Heart left ventricle (tissue), 16 donors: ENCODE measurements around the gene FAT3. TPM values are rescaled to one million over a fixed set of nuclear protein-coding genes. Genes with fewer than 3 reads are reported as not detected.

Experiments
- ATAC-seq, 4 donors: fragments of 200-7000 bp; cut with Tn5 transposase; one replicate each; pipeline ENCODE4 v1.9.1; 2020 to 2022; ENCODE audit warnings: moderate library complexity in 4 of 4, mild to moderate bottlenecking in 3 of 4, moderate number of reproducible peaks in 1 of 4
- DNase-seq, 5 donors: peaks; one replicate each; pipeline ENCODE4 v3.0.0-alpha.2; 2020
- H3K27ac ChIP-seq, 12 donors: fragments of 200-600 bp; sonication (generic) in 4 of 12; one replicate each; pipeline versions ENCODE4 v1.5.0 to v1.8.0; 2016 to 2022; ENCODE audit warnings: mild to moderate bottlenecking in 2 of 12
- H3K27me3 ChIP-seq, 9 donors: fragments of 200-600 bp; sonication (generic) in 2 of 9; one replicate each; pipeline versions ENCODE4 v1.5.1 to v1.8.0; 2016 to 2022; ENCODE audit warnings: mild to moderate bottlenecking in 3 of 9
- H3K36me3 ChIP-seq, 9 donors: fragments of 200-600 bp; sonication (generic) in 2 of 9; one replicate each; pipeline versions ENCODE4 v1.5.0 to v1.8.0; 2018 to 2022; ENCODE audit warnings: mild to moderate bottlenecking in 2 of 9
- H3K4me1 ChIP-seq, 12 donors: fragments of 200-600 bp; sonication (generic) in 4 of 12; one replicate each; pipeline versions ENCODE4 v1.5.0 to v1.8.0; 2016 to 2022; ENCODE audit warnings: mild to moderate bottlenecking in 3 of 12
- H3K4me3 ChIP-seq, 12 donors: fragments of 200-600 bp; sonication (generic) in 4 of 12; one replicate each; pipeline versions ENCODE4 v1.5.0 to v1.8.0; 2017 to 2022; ENCODE audit warnings: mild to moderate bottlenecking in 9 of 12, moderate library complexity in 4 of 12
- H3K9me3 ChIP-seq, 12 donors: fragments of 200-600 bp; sonication (generic) in 4 of 12; one replicate each; pipeline versions ENCODE4 v1.5.0 to v1.8.0; 2016 to 2022; ENCODE audit warnings: mild to moderate bottlenecking in 1 of 12
- POLR2A ChIP-seq, 2 donors: fragments of 450-650 bp; IDR thresholded peaks; one replicate each; pipeline ENCODE4 v1.6.1; 2017; ENCODE audit warnings: antibody characterized with exemption in 2 of 2, mild to moderate bottlenecking in 2 of 2, moderate library complexity in 2 of 2
- WGBS, 4 donors: extraction: QIAGEN DNeasy Blood & Tissue Kit in 2 of 4; methylation state at CpG; one replicate each; pipeline versions ENCODE4 v1.1.5 to v1.1.7; 2013 to 2018; 5-methylcytosine and 5-hydroxymethylcytosine counted together
- intact Hi-C, 10 donors: fragments of 100-400 bp; cut with DNase I; formaldehyde crosslinking; loops; one replicate each; pipeline versions ENCODE4 v1.11.1 to v1.14.2; 2022
- polyA plus RNA-seq, 2 donors: library from polyadenylated mRNA; stranded (reverse); fragments of 200-250 nt; gene quantifications; one replicate each; pipeline ENCODE4 v1.2.3, GENCODE V29; 2013
- total RNA-seq, 9 donors: library from RNA; depleted of rRNA in 2 of 9; stranded (reverse); fragments of >200 nt in 2 of 9; fragmentation: NEBNext Ultra II Directional in 3 of 9; extraction: Animal tissue kit (Norgen Biotek cat#: 25700) in 3 of 9; gene quantifications; one replicate each; pipeline versions ENCODE4 v1.1.0 to v1.2.4, GENCODE V29; 2016 to 2023
- TF ChIP-seq, protein P1 (sequence below), 12 donors: fragments of 200-600 bp; sonication (generic) in 4 of 12; IDR thresholded peaks; one replicate each; pipeline versions ENCODE4 v1.5.0 to v1.8.0; 2018 to 2022; ENCODE audit warnings: antibody characterized with exemption in 12 of 12, mild to moderate bottlenecking in 5 of 12
- donor health status: ischemic (EF 13 %, LVEDD 7.1; RV severe dilation, severe dysfunction).
- donor health status: healthy with polysubstance abuse.
- donor health status: DM: no; HTN: yes; CAD: no.
- donor health status: DM: no; HTN: no; CAD: no.
- donor health status: ischemic (EF 25% LVEDD 6.9; RV normal size, moderate dysfunction).
- donor health status: ischemic (EF 25% LVEDD 5.7; RV mildly dilated, moderate dysfunction).
- donor health status: healthy.
- donor health status: DM: yes; HTN: yes; CAD: no.
- donor health status: ischemic (EF 35%, LVEDD 5.7; RV mildly dilated, moderate dysfunction).
- donor health status: nonischemic (EF 11% LVEDD 7.7; RV severe dilation, severe dysfunction).
- donor health status: DM: yes; HTN: yes; CAD: no.
- donor health status: PGD.
- donor health status: ischemic (EF 29% LVEDD 5.4; RV normal size, mild dysfunction).
- donor health status: nonischemic (EF 23%, LVEDD 6.1; RV moderate dilation, normal function).

The FAT3 gene
- total and polyA plus RNA-seq, 11 donors, result under 0.01 to 2.2 (median 0.11) TPM; not detected in 1

GRCh38 chr11:92216789-92217188 lies 7.8 kb upstream of the FAT3 start:
- Histone ChIP-seq H3K4me3 (no peak overlapping the region), H3K27ac (no peak overlapping the region), H3K9me3 (no peaks in the 10 kb centered on the region), H3K27me3 (peaks cover 0 to 31% (median 11%) of the 10 kb centered on the region in 9 donors), H3K36me3 (no peaks in the 10 kb centered on the region), H3K4me1 (no peaks in the 10 kb centered on the region)
- intact Hi-C loops, result no loop called here
- ATAC-seq (no peak), DNase-seq (no peak)
- TF ChIP-seq, protein P1, sequence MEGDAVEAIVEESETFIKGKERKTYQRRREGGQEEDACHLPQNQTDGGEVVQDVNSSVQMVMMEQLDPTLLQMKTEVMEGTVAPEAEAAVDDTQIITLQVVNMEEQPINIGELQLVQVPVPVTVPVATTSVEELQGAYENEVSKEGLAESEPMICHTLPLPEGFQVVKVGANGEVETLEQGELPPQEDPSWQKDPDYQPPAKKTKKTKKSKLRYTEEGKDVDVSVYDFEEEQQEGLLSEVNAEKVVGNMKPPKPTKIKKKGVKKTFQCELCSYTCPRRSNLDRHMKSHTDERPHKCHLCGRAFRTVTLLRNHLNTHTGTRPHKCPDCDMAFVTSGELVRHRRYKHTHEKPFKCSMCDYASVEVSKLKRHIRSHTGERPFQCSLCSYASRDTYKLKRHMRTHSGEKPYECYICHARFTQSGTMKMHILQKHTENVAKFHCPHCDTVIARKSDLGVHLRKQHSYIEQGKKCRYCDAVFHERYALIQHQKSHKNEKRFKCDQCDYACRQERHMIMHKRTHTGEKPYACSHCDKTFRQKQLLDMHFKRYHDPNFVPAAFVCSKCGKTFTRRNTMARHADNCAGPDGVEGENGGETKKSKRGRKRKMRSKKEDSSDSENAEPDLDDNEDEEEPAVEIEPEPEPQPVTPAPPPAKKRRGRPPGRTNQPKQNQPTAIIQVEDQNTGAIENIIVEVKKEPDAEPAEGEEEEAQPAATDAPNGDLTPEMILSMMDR (IDR thresholded peaks at IDR 0.05), result no peak
- no peak for TF ChIP-seq POLR2A (IDR thresholded peaks at IDR 0.05)
- WGBS, 4 donors, result 64 to 77% (median 71%) methylated on average over 3 of the region's 3 CpGs

DNA sequence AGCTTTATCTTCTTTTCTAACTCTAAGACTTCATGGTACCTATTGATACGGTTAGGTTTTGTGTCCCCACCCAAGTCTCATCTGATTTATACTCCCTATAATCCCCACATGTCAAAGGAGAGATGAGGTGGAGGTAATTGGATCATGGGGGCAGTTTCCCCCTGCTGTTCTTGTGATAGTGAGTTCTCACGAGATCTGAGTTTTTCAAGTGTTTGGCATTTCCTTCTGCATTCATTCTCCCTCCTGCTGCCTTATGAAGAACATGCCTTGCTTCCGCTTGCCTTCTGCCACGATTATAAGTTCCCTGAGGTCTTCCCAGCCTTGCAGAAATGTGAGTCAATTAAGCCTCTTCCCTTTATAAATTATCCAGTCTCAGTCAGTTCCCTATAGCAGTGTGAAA lies 5.1 kb upstream of the FAT3 start:
- peaks cover 0 to 6% (median under 1%) of the 10 kb centered on the region in 12 donors for H3K4me1 ChIP-seq
- TF ChIP-seq, protein P1 (IDR thresholded peaks at IDR 0.05), result no peak
- TF ChIP-seq POLR2A (IDR thresholded peaks at IDR 0.05), result no peak
- no peaks in the 10 kb centered on the region for H3K36me3 ChIP-seq
- no peak overlapping the region for H3K27ac ChIP-seq
- no peak for DNase-seq
- no peak overlapping the region for H3K4me3 ChIP-seq
- H3K9me3 ChIP-seq, result no peaks in the 10 kb centered on the region
- intact Hi-C loops, result no loop called here
- ATAC-seq, result no peak
- WGBS, 4 donors, result 56 to 64% (median 61%) methylated on average over 4 of the region's 4 CpGs
- peaks cover 3 to 54% (median 26%) of the 10 kb centered on the region in 9 donors for H3K27me3 ChIP-seq

GRCh38 chr11:92222701-92223100 lies 1.9 kb upstream of the FAT3 start:
- no peaks in the 10 kb centered on the region for H3K9me3 ChIP-seq
- intact Hi-C loops, result no loop called here
- H3K4me3 ChIP-seq, result no peak overlapping the region
- DNase-seq (no peak), ATAC-seq (no peak)
- peaks cover 0 to 33% (median 7%) of the 10 kb centered on the region in 12 donors for H3K4me1 ChIP-seq
- 69 to 80% (median 79%) methylated on average over 1 of the region's 1 CpG for WGBS, 4 donors
- TF ChIP-seq, protein P1 (IDR thresholded peaks at IDR 0.05), result no peak
- no peak for TF ChIP-seq POLR2A (IDR thresholded peaks at IDR 0.05)
- peaks cover 7 to 75% (median 55%) of the 10 kb centered on the region in 9 donors for H3K27me3 ChIP-seq
- H3K27ac ChIP-seq, result no peak overlapping the region
- no peaks in the 10 kb centered on the region for H3K36me3 ChIP-seq

DNA sequence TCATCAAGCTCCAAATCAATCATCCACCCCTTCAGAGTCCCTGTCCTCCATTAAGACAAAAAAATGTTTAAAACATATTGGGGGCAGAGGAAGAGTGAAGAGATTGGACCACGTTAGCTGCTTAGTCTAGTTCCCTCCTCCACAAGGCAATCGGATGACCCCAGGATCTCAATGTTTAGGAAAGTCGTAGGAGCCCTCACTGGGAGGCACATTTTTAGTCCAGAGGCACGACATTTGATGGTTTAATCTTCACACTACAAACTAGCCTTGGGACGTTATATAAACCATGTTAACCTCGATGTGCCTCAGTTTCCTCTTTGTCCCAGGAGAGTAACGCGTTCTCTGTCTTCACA lies 588 bp upstream of the FAT3 start:
- H3K9me3 ChIP-seq, result no peaks in the 10 kb centered on the region
- H3K4me3 ChIP-seq, result peak overlapping the region in 10 of 12 donors; percentile 32 to 58 (median 46)
- H3K4me1 ChIP-seq, result peaks cover 0 to 33% (median 7%) of the 10 kb centered on the region in 12 donors
- WGBS, 4 donors, result 2% methylated on average over 6 to 8 of the region's 8 CpGs
- no peaks in the 10 kb centered on the region for H3K36me3 ChIP-seq
- no peak for DNase-seq
- intact Hi-C loops, result no loop called here
- no peak for TF ChIP-seq POLR2A (IDR thresholded peaks at IDR 0.05)
- TF ChIP-seq, protein P1 (IDR thresholded peaks at IDR 0.05), result no peak
- ATAC-seq, result no peak
- H3K27me3 ChIP-seq, result peaks cover 14 to 85% (median 66%) of the 10 kb centered on the region in 9 donors
- H3K27ac ChIP-seq, result no peak overlapping the region
